ENCODE data around the gene TPSAB1.

DNA sequence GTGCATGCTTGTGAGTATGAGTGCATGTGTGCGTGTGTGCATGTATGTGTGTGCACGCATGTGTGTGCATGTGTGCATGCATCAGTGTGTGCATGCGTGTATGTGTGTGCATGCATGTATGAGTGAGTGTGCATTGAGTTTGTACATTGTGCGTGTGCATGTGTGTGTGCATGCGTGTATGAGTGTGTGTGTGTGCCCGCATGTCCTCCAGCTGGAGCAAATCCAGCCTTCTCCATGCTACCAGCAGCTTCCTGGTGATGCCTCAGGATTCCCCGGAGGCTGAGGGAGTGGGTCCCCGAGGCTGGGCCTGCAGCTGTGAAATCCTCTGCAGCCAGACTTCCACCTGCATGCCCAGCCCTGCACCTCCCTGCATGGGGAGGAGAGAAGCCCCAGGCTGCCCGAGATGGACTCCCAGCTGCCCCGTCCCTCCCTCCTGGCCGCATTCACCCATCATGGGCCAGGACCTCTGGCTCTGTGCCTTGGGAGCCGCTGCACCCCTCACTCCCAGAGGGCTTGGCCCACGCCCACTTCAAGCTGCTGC is 24.7 kb downstream of the TPSAB1 start:
- TF ChIP-seq, protein P1, sequence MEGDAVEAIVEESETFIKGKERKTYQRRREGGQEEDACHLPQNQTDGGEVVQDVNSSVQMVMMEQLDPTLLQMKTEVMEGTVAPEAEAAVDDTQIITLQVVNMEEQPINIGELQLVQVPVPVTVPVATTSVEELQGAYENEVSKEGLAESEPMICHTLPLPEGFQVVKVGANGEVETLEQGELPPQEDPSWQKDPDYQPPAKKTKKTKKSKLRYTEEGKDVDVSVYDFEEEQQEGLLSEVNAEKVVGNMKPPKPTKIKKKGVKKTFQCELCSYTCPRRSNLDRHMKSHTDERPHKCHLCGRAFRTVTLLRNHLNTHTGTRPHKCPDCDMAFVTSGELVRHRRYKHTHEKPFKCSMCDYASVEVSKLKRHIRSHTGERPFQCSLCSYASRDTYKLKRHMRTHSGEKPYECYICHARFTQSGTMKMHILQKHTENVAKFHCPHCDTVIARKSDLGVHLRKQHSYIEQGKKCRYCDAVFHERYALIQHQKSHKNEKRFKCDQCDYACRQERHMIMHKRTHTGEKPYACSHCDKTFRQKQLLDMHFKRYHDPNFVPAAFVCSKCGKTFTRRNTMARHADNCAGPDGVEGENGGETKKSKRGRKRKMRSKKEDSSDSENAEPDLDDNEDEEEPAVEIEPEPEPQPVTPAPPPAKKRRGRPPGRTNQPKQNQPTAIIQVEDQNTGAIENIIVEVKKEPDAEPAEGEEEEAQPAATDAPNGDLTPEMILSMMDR (IDR thresholded peaks at IDR 0.05): no peak
- no peak for TF ChIP-seq POLR2A (IDR thresholded peaks at IDR 0.05)
- no peak for TF ChIP-seq EP300 (IDR thresholded peaks at IDR 0.05)
